Measurements from ENCODE around the gene C5AR2. TPM values are rescaled to one million over a fixed set of nuclear protein-coding genes. Genes with fewer than 3 reads are reported as not detected.

The C5AR2 gene
- total and polyA plus RNA-seq, 2 donors (not counting 1 experiment from before 2014, with no cell fraction given) = 0.25 to 1.2 TPM

DNA sequence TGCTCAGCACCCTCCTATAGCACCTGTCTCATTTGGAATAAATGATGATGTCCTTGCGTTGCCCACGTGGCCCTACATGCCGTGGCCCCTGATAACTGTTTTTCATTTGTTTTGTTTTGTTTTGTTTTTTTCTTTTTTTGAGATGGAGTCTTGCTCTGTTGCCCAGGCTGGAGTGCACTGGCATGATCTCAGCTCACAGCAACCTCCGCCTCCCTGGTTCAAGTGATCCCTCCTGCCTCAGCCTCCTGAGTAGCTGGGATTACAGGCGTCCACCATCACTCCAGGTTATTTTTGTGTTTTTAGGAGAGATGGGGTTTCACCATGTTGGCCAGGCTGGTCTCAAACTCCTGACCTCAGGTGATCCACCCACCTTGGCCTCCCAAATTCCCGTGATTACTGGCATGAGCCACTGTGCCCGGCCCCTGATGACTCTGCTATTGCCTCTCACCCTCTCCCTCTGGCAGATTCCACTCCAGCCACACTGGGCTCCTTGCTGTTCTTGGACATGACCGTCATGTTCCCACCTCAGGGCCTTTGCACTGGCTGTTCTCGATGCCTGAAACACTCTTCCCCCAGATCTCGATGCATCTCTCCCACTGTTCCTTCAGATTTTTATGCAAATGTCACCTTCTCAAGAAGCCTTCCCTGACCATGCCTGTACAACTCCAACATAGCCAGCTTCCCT, 7.4 kb downstream of the C5AR2 start:
- Histone ChIP-seq H3K4me2 (replicated peaks; ENCODE audit: low read depth, low read length, poor library complexity, severe bottlenecking) (no peak overlapping the region), H3K4me1 (ENCODE audit: control insufficient read depth in 2 of 2, insufficient read depth in 2 of 2, low read length in 2 of 2) (peaks cover 0 to 8% of the 10 kb centered on the region in 2 donors), H3K27ac (ENCODE audit: low read length in 2 of 2) (no peak overlapping the region), H3K9ac (ENCODE audit: low read length) (no peak overlapping the region), H3K4me3 (ENCODE audit: control extremely low read depth in 1 of 5, extremely low read depth in 1 of 5, insufficient read depth in 1 of 5, low read depth in 2 of 5, low read length in 4 of 5) (no peak overlapping the region), H3K9me3 (ENCODE audit: control extremely low read depth in 1 of 3, control insufficient read depth in 2 of 3, insufficient read depth in 1 of 3, low read length in 2 of 3) (peaks cover 0 to 5% (median 0%) of the 10 kb centered on the region in 3 donors), H3K79me2 (ENCODE audit: control insufficient read depth, insufficient read depth, low read length) (no peaks in the 10 kb centered on the region), H4K20me1 (ENCODE audit: control insufficient read depth, insufficient read depth, low read length, poor library complexity, severe bottlenecking) (no peaks in the 10 kb centered on the region), H2AFZ (ENCODE audit: insufficient read depth, low read depth, low read length, poor library complexity, severe bottlenecking) (no peak overlapping the region), H3K27me3 (replicated peaks in 1 of 4; ENCODE audit: control extremely low read depth in 1 of 4, control insufficient read depth in 3 of 4, insufficient read depth in 4 of 4, low read length in 3 of 4) (peaks cover 0 to 8% (median 0%) of the 10 kb centered on the region in 4 experiments), H3K36me3 (replicated peaks in 1 of 2; ENCODE audit: control extremely low read depth in 1 of 2, control insufficient read depth in 1 of 2, extremely low read depth in 1 of 2, insufficient read depth in 2 of 2, low read length in 1 of 2) (no peaks in the 10 kb centered on the region)
- Mint-ChIP-seq H3K9me3 (ENCODE audit: insufficient read depth) (no peaks in the 10 kb centered on the region), H3K27ac (no peak overlapping the region), H3K4me3 (no peak overlapping the region), H3K4me1 (peaks cover 11% of the 10 kb centered on the region), H3K27me3 (peaks cover 12% of the 10 kb centered on the region)
- TF ChIP-seq CTCF (IDR thresholded peaks at IDR 0.05) = no peak
- no peak for TF ChIP-seq EZH2 (IDR thresholded peaks at IDR 0.05; ENCODE audit: borderline replicate concordance, insufficient read depth, low read depth, low read length, poor library complexity, severe bottlenecking)
- DNase-seq (no peak), ATAC-seq (ENCODE audit: low read depth) (no peak)
- intact Hi-C loops (cut with micrococcal nuclease) = no loop called here
- ChIA-PET CTCF (interaction anchor here (0.6 to 1.3 kb wide), 2 partner anchors 10 to 326 kb away, joined by 3 read pairs; partner anchors contain the start of gene DHX34), POLR2A (no interaction called here)
- 77% methylated on average over 7 of the region's 10 CpGs for WGBS (ENCODE audit: insufficient coverage)

- H3K36me3 ChIP-seq (replicated peaks in 1 of 2; ENCODE audit: control extremely low read depth in 1 of 2, control insufficient read depth in 1 of 2, extremely low read depth in 1 of 2, insufficient read depth in 2 of 2, low read length in 1 of 2) = no peaks in the 10 kb centered on the region
- intact Hi-C loops (cut with micrococcal nuclease) = no loop called here
- no peak for ATAC-seq (ENCODE audit: low read depth)
- no peaks in the 10 kb centered on the region for H3K9me3 Mint-ChIP-seq (ENCODE audit: insufficient read depth)
- H3K4me1 ChIP-seq (ENCODE audit: control insufficient read depth in 2 of 2, insufficient read depth in 2 of 2, low read length in 2 of 2) = peaks cover 0 to 8% of the 10 kb centered on the region in 2 donors
- DNase-seq = no peak
- peaks cover 11% of the 10 kb centered on the region for H3K4me1 Mint-ChIP-seq
- no peaks in the 10 kb centered on the region for H4K20me1 ChIP-seq (ENCODE audit: control insufficient read depth, insufficient read depth, low read length, poor library complexity, severe bottlenecking)
- no peak overlapping the region for H3K4me2 ChIP-seq (replicated peaks; ENCODE audit: low read depth, low read length, poor library complexity, severe bottlenecking)
- peaks cover 9% of the 10 kb centered on the region for H3K27me3 Mint-ChIP-seq
- POLR2A ChIA-PET = no interaction called here
- H2AFZ ChIP-seq (ENCODE audit: insufficient read depth, low read depth, low read length, poor library complexity, severe bottlenecking) = no peak overlapping the region
- no peak overlapping the region for H3K27ac Mint-ChIP-seq
- no peak overlapping the region for H3K9ac ChIP-seq (ENCODE audit: low read length)
- 95% methylated on average over 28 of the region's 29 CpGs for WGBS (ENCODE audit: insufficient coverage)
- H3K4me3 ChIP-seq (ENCODE audit: control extremely low read depth in 1 of 5, extremely low read depth in 1 of 5, insufficient read depth in 1 of 5, low read depth in 2 of 5, low read length in 4 of 5) = no peak overlapping the region
- no peaks in the 10 kb centered on the region for H3K79me2 ChIP-seq (ENCODE audit: control insufficient read depth, insufficient read depth, low read length)
- no peak overlapping the region for H3K4me3 Mint-ChIP-seq
- H3K27me3 ChIP-seq (replicated peaks in 1 of 4; ENCODE audit: control extremely low read depth in 1 of 4, control insufficient read depth in 3 of 4, insufficient read depth in 4 of 4, low read length in 3 of 4) = peaks cover 0 to 8% (median 0%) of the 10 kb centered on the region in 4 experiments
- peaks cover 0 to 5% (median 0%) of the 10 kb centered on the region in 3 donors for H3K9me3 ChIP-seq (ENCODE audit: control extremely low read depth in 1 of 3, control insufficient read depth in 2 of 3, insufficient read depth in 1 of 3, low read length in 2 of 3)
- CTCF ChIA-PET = interaction anchor here (0.7 to 1.3 kb wide), 2 partner anchors 8 to 56 kb away, joined by 3 to 4 read pairs; partner anchors contain the start of gene DHX34
- H3K27ac ChIP-seq (ENCODE audit: low read length in 2 of 2) = no peak overlapping the region
- no peak for TF ChIP-seq CTCF (IDR thresholded peaks at IDR 0.05)
- no peak for TF ChIP-seq EZH2 (IDR thresholded peaks at IDR 0.05; ENCODE audit: borderline replicate concordance, insufficient read depth, low read depth, low read length, poor library complexity, severe bottlenecking)
Measured at GRCh38 chr19:47340477-47341208, 8.7 kb downstream of the C5AR2 start.
